Stimulated activated memory B cell treated with anti-CD40 and anti-IgM and Interleukin-4, amounts not matched to agents 10 μg/mL and 1 μg/mL and 100 μg/mL, for 72 hours (primary cell): ENCODE measurements around the gene YIPF2.
A peak's percentile ranks its signal among the peaks of the same experiment; 100 is the strongest.

Experiments
- ATAC-seq: fragments of 150-1000 bp; cut with Tn5 transposase; 2 replicates; pipeline ENCODE4 v1.10.0; 2021
- H3K27ac Mint-ChIP-seq: one replicate; pipeline ENCODE4 v1.8.0; 2022; ENCODE audit warnings: mild to moderate bottlenecking, mixed read lengths
- H3K27me3 Mint-ChIP-seq: one replicate; pipeline ENCODE4 v1.8.0; 2022; ENCODE audit warnings: mixed read lengths
- H3K36me3 Mint-ChIP-seq: one replicate; pipeline ENCODE4 v1.8.0; 2022; ENCODE audit warnings: mixed read lengths
- H3K4me1 Mint-ChIP-seq: one replicate; pipeline ENCODE4 v1.8.0; 2022; ENCODE audit warnings: mixed read lengths
- H3K4me3 Mint-ChIP-seq: one replicate; pipeline ENCODE4 v1.8.0; 2022; ENCODE audit warnings: mild to moderate bottlenecking, moderate library complexity, mixed read lengths
- H3K9me3 Mint-ChIP-seq: one replicate; pipeline ENCODE4 v1.8.0; 2022; ENCODE audit warnings: mixed read lengths

YIPF2 gene

GRCh38 chr19:10928563-10929401 is at the start of gene YIPF2, which contains the start of gene TIMM29:
Gene YIPF2, minus strand, starts transcription at chr19:10928639. Its CDS starts 229 bp downstream, at chr19:10928410.
Gene TIMM29, plus strand, starts transcription at chr19:10928811. Its CDS starts 12 bp downstream, at chr19:10928823.
- ATAC-seq = peak; percentile 93
- Mint-ChIP-seq H3K4me1 (peaks cover 18% of the 10 kb centered on the region), H3K9me3 (no peaks in the 10 kb centered on the region), H3K27me3 (no peaks in the 10 kb centered on the region), H3K36me3 (peaks cover 16% of the 10 kb centered on the region), H3K27ac (peak within 1 kb of the TSS; percentile 83), H3K4me3 (peak within 1 kb of the TSS; percentile 96)

- Mint-ChIP-seq H3K36me3 (peaks cover 8% of the 10 kb centered on the region), H3K4me1 (peaks cover 48% of the 10 kb centered on the region), H3K27ac (no peak overlapping the region), H3K27me3 (no peaks in the 10 kb centered on the region), H3K9me3 (no peaks in the 10 kb centered on the region), H3K4me3 (no peak overlapping the region)
- no peak for ATAC-seq
Measured at GRCh38 chr19:10977742-10978092, 49.3 kb upstream of the YIPF2 start.

GRCh38 chr19:10976131-10976892 is 47.9 kb upstream of the YIPF2 start:
- ATAC-seq = no peak
- H3K36me3 Mint-ChIP-seq = peaks cover 8% of the 10 kb centered on the region

GRCh38 chr19:10975374-10976130 is 47.1 kb upstream of the YIPF2 start:
- H3K27ac Mint-ChIP-seq = peak overlapping the region; percentile 14
- no peaks in the 10 kb centered on the region for H3K9me3 Mint-ChIP-seq
- H3K36me3 Mint-ChIP-seq = peaks cover 8% of the 10 kb centered on the region
- H3K27me3 Mint-ChIP-seq = no peaks in the 10 kb centered on the region
- no peak for ATAC-seq
- H3K4me3 Mint-ChIP-seq = no peak overlapping the region
- H3K4me1 Mint-ChIP-seq = peaks cover 52% of the 10 kb centered on the region

More at GRCh38 chr19:10976131-10976892, 47.9 kb upstream of the YIPF2 start:
- peaks cover 52% of the 10 kb centered on the region for H3K4me1 Mint-ChIP-seq
- no peak overlapping the region for H3K4me3 Mint-ChIP-seq
- no peaks in the 10 kb centered on the region for H3K9me3 Mint-ChIP-seq
- peak overlapping the region; percentile 14 for H3K27ac Mint-ChIP-seq
- no peaks in the 10 kb centered on the region for H3K27me3 Mint-ChIP-seq

- Mint-ChIP-seq H3K27me3 (no peaks in the 10 kb centered on the region), H3K27ac (no peak overlapping the region), H3K36me3 (peaks cover 7% of the 10 kb centered on the region), H3K4me1 (peaks cover 64% of the 10 kb centered on the region), H3K9me3 (no peaks in the 10 kb centered on the region), H3K4me3 (no peak overlapping the region)
- no peak for ATAC-seq
Measured at GRCh38 chr19:10971107-10971726, 42.8 kb upstream of the YIPF2 start.

- no peaks in the 10 kb centered on the region for H3K27me3 Mint-ChIP-seq
- peak overlapping the region; percentile 57 for H3K27ac Mint-ChIP-seq
- peaks cover 5% of the 10 kb centered on the region for H3K36me3 Mint-ChIP-seq
- peaks cover 61% of the 10 kb centered on the region for H3K4me1 Mint-ChIP-seq
- H3K4me3 Mint-ChIP-seq = peak overlapping the region; percentile 52
- H3K9me3 Mint-ChIP-seq = no peaks in the 10 kb centered on the region
- peak; percentile 45 for ATAC-seq
Measured at GRCh38 chr19:10968527-10969135, 40.2 kb upstream of the YIPF2 start.

GRCh38 chr19:10966809-10967208 is 38.4 kb upstream of the YIPF2 start:
- H3K9me3 Mint-ChIP-seq = no peaks in the 10 kb centered on the region
- peaks cover 70% of the 10 kb centered on the region for H3K4me1 Mint-ChIP-seq
- no peak overlapping the region for H3K27ac Mint-ChIP-seq
- no peak overlapping the region for H3K4me3 Mint-ChIP-seq
- no peak for ATAC-seq
- H3K27me3 Mint-ChIP-seq = no peaks in the 10 kb centered on the region
- H3K36me3 Mint-ChIP-seq = peaks cover 5% of the 10 kb centered on the region

GRCh38 chr19:10965398-10965797 is 37.0 kb upstream of the YIPF2 start:
- Mint-ChIP-seq H3K4me3 (no peak overlapping the region), H3K4me1 (peaks cover 70% of the 10 kb centered on the region), H3K27ac (no peak overlapping the region), H3K9me3 (no peaks in the 10 kb centered on the region), H3K36me3 (peaks cover 5% of the 10 kb centered on the region), H3K27me3 (no peaks in the 10 kb centered on the region)
- ATAC-seq = no peak

GRCh38 chr19:10964903-10965302 is 36.5 kb upstream of the YIPF2 start:
- Mint-ChIP-seq H3K9me3 (no peaks in the 10 kb centered on the region), H3K36me3 (peaks cover 5% of the 10 kb centered on the region), H3K27ac (no peak overlapping the region), H3K4me1 (peaks cover 70% of the 10 kb centered on the region), H3K27me3 (no peaks in the 10 kb centered on the region), H3K4me3 (no peak overlapping the region)
- ATAC-seq = no peak

GRCh38 chr19:10963865-10964264 is 35.4 kb upstream of the YIPF2 start:
- H3K27me3 Mint-ChIP-seq = no peaks in the 10 kb centered on the region
- peak overlapping the region; percentile 64 for H3K27ac Mint-ChIP-seq
- H3K9me3 Mint-ChIP-seq = no peaks in the 10 kb centered on the region
- H3K4me1 Mint-ChIP-seq = peaks cover 68% of the 10 kb centered on the region
- no peak overlapping the region for H3K4me3 Mint-ChIP-seq
- ATAC-seq = no peak
- H3K36me3 Mint-ChIP-seq = peaks cover 5% of the 10 kb centered on the region

- no peak overlapping the region for H3K27ac Mint-ChIP-seq
- peak overlapping the region; percentile 90 for H3K4me3 Mint-ChIP-seq
- H3K9me3 Mint-ChIP-seq = no peaks in the 10 kb centered on the region
- ATAC-seq = no peak
- peaks cover 58% of the 10 kb centered on the region for H3K4me1 Mint-ChIP-seq
- H3K36me3 Mint-ChIP-seq = peaks cover 5% of the 10 kb centered on the region
- H3K27me3 Mint-ChIP-seq = no peaks in the 10 kb centered on the region
Measured at GRCh38 chr19:10962863-10963262, 34.4 kb upstream of the YIPF2 start.

- peaks cover 49% of the 10 kb centered on the region for H3K4me1 Mint-ChIP-seq
- H3K36me3 Mint-ChIP-seq = peaks cover 5% of the 10 kb centered on the region
- ATAC-seq = peak; percentile 73
- no peaks in the 10 kb centered on the region for H3K27me3 Mint-ChIP-seq
- H3K9me3 Mint-ChIP-seq = no peaks in the 10 kb centered on the region
- peak overlapping the region; percentile 95 for H3K27ac Mint-ChIP-seq
- peak overlapping the region; percentile 90 for H3K4me3 Mint-ChIP-seq
Measured at GRCh38 chr19:10961073-10961860, 32.8 kb upstream of the YIPF2 start.

GRCh38 chr19:10960314-10961072 is 32.1 kb upstream of the YIPF2 start, which contains the start of gene SMARCA4:
Gene SMARCA4, plus strand, starts transcription at chr19:10961030. Its CDS starts 23,122 bp downstream, at chr19:10984152.
- H3K27ac Mint-ChIP-seq = peak within 1 kb of the TSS; percentile 95
- no peaks in the 10 kb centered on the region for H3K9me3 Mint-ChIP-seq

More at GRCh38 chr19:10960314-10961072, 32.1 kb upstream of the YIPF2 start, which contains the start of gene SMARCA4:
- Mint-ChIP-seq H3K36me3 (peaks cover under 1% of the 10 kb centered on the region), H3K27me3 (no peaks in the 10 kb centered on the region), H3K4me3 (peak within 1 kb of the TSS; percentile 90), H3K4me1 (peaks cover 46% of the 10 kb centered on the region)
- peak; percentile 93 for ATAC-seq
